Adipocyte (in vitro differentiated cells): ENCODE measurements around the gene RSPH9.
"Not testable (repeated sequence)": the region's sequence is repeated elsewhere in the genome, so short reads cannot be mapped to it uniquely, and the experiment has no call there.

Experiments
- DNase-seq: peaks from one replicate; pipeline ENCODE4 v3.0.0-alpha.2; 2015; ENCODE audit warnings: low read depth
- H3K27me3 ChIP-seq: replicated peaks from 2 replicates; pipeline ENCODE4 v1.7.0; 2013; ENCODE audit warnings: mild to moderate bottlenecking, low read length, moderate library complexity; ENCODE audit not compliant: control insufficient read depth, insufficient read depth
- H3K36me3 ChIP-seq: 2 replicates; pipeline ENCODE4 v1.7.0; 2013; ENCODE audit warnings: low read length, mild to moderate bottlenecking, moderate library complexity; ENCODE audit not compliant: control insufficient read depth, insufficient read depth, severe bottlenecking
- H3K4me1 ChIP-seq: 2 replicates; pipeline ENCODE4 v1.7.0; 2013; ENCODE audit warnings: mild to moderate bottlenecking, low read length, moderate library complexity; ENCODE audit not compliant: control insufficient read depth, insufficient read depth
- H3K4me3 ChIP-seq: 2 replicates; pipeline ENCODE4 v1.7.0; 2013; ENCODE audit warnings: mild to moderate bottlenecking, low read length, moderate library complexity
- H3K9ac ChIP-seq: 2 replicates; pipeline ENCODE4 v1.7.0; 2013; ENCODE audit warnings: mild to moderate bottlenecking, low read length, moderate library complexity
- H3K9me3 ChIP-seq: 2 replicates; pipeline ENCODE4 v1.7.0; 2013; ENCODE audit warnings: mild to moderate bottlenecking, low read length, moderate library complexity; ENCODE audit not compliant: control insufficient read depth

RSPH9 gene

DNA sequence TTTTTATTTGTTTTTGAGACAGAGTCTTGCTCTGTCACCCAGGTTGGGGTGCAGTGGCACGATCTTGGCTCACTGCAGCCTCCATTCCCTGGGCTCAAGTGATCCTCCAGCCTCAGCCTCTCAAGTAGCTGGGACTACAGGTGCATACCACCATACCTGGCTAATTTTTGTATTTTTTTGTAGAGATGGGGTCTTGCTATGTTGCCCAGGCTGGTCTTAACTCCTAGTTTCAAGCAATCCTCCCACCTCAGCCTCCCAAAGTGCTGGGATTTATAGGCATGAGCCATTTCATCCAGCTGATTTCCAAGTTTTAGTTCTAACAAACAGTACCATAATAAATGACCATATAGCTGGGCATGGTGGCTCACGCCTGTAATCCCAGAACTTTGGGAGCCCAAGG lies 8.0 kb downstream of the RSPH9 start:
- H3K9ac ChIP-seq, DNase-seq, H3K36me3 ChIP-seq: not testable (repeated sequence)

DNA sequence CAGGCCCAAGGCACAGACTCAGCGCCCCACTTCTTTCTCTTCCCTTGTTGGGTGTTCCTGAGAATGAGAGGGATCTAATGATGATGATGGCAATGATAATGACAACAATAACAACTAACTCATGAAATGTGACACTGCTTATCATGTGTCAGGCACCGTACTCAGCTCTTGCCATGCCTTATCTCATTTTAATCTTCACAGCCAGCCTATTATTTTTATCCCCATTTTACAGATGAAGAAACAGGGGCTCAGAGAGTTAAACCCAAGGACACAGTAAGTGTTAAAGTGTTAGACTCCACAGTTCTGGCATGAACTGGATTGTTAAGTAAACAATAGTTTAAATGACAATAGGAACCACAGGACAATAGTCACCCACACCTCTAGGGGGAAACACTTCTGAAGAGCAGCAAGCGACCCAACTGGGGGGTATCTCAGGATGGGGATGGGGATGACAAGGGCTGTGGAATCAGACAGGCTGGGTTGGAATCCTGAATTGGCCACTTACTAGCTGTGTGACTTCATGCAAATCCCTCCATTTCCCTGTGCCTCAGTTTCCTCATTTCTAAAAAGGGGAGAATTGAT lies 12.5 kb downstream of the RSPH9 start:
- H3K9me3 ChIP-seq = no peaks in the 10 kb centered on the region
- H3K36me3 ChIP-seq = no peaks in the 10 kb centered on the region
- DNase-seq = no peak
- H3K27me3 ChIP-seq = no peaks in the 10 kb centered on the region
- H3K4me3 ChIP-seq = no peak overlapping the region
- no peak overlapping the region for H3K9ac ChIP-seq
- no peaks in the 10 kb centered on the region for H3K4me1 ChIP-seq

More for the DNA sequence above, 8.0 kb downstream of the RSPH9 start:
- not testable (repeated sequence) for H3K9me3 ChIP-seq, H3K4me1 ChIP-seq, H3K27me3 ChIP-seq, H3K4me3 ChIP-seq

DNA sequence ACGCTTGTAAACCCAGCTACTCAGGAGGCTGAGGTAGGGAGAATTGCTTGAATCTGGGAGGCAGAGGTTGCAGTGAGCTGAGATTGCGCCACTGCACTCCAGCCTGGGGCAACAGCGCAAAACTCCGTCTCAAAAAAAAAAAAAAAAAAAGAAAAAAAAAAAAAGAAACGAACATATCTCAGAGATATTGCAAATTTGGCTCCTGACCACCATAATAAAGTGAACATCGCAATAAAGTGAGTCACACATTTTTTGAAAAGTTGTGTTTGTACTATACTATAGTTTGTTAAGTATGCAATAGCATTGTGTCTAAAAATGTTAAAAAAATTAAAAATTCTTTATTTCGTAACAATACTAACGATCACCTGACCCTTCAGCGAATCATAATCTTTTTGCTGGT lies 13.3 kb downstream of the RSPH9 start:
- no peaks in the 10 kb centered on the region for H3K9me3 ChIP-seq
- no peak overlapping the region for H3K4me3 ChIP-seq
- H3K9ac ChIP-seq = no peak overlapping the region
- H3K36me3 ChIP-seq = no peaks in the 10 kb centered on the region
- DNase-seq = no peak
- no peaks in the 10 kb centered on the region for H3K27me3 ChIP-seq
- H3K4me1 ChIP-seq = no peaks in the 10 kb centered on the region

DNA sequence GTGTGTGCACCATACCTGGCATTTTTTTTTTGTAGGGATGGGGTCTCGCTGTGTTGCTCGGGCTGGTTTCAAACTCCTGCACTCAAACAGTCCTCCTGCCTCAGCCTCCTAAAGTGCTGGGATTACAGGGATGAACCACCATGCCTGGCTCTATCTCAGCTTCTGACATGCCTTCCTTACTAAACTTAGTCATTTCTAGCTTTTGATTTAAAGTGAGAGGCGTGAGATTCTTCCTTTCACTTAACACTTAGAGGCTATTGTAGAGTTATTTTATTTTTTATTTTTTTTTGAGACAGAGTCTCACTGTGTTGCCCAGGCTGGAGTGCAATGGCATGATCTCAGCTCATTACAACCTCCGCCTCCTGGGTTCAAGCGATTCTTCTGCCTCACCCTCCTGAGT lies 18.1 kb downstream of the RSPH9 start:
- not testable (repeated sequence) for H3K4me3 ChIP-seq, H3K9me3 ChIP-seq, H3K36me3 ChIP-seq, H3K4me1 ChIP-seq, H3K27me3 ChIP-seq, DNase-seq, H3K9ac ChIP-seq

DNA sequence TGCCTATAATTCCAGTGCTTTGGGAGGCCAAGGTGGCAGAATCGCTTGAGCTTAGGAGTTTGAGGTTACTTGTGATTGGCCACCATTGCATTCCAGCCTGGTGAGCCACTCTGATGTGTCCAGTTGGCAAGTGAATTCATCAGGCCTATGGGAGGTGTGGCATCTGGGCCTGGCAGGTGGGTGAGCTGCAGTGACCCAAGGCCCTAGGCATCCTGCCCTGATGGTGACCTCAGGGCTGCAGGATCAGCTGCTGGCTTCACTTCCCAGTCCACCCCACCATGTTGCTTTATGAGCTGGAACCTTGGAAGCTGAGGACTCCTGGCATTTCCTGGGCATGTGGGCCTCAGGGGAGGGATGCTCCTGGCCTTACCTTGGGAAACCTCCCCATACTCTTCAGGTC lies 20.5 kb downstream of the RSPH9 start:
- H3K9ac ChIP-seq = no peak overlapping the region
- H3K27me3 ChIP-seq = no peaks in the 10 kb centered on the region
- H3K9me3 ChIP-seq = no peaks in the 10 kb centered on the region
- peaks cover 31% of the 10 kb centered on the region for H3K4me1 ChIP-seq
- no peak overlapping the region for H3K4me3 ChIP-seq
- no peak for DNase-seq
- H3K36me3 ChIP-seq = no peaks in the 10 kb centered on the region

DNA sequence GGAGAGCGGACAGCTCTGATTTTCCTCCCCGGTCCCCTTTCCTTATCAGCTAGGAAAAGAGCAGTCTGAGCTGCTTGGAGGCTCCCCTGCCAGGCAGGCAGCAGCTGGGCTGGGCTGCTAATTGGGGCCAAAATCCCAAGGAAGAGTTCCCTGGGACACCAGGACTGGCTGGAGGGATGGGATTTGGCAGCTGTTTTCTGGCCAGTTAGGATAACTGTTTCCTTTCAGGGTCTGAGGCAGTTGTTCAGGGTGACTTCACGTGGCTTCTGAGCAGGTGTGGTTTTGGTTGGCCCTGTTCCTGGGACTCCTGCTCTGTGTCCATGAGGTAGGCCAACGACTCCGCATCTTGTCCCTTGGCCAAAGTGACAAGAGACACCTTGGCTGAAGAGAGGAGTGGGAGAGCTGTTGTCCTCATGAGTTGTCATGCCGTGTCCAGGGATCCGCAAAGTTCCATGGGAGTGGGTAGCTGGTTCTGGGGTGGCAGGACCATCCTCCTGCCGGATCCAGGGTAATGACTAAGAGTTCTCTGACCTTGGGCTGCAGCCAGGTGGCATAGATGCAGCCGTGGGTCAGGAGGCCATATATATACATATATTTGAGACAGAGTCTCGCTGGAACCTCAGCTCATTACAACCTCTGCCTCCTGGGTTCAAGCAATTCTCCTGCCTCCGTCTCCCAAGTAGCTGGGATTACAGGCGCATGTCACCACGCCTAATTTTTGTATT lies 21.5 kb downstream of the RSPH9 start:
- Histone ChIP-seq H3K36me3 (peaks cover 6% of the 10 kb centered on the region), H3K4me1 (peaks cover 41% of the 10 kb centered on the region), H3K4me3 (no peak overlapping the region), H3K27me3 (no peaks in the 10 kb centered on the region), H3K9ac (no peak overlapping the region), H3K9me3 (no peaks in the 10 kb centered on the region)
- no peak for DNase-seq

DNA sequence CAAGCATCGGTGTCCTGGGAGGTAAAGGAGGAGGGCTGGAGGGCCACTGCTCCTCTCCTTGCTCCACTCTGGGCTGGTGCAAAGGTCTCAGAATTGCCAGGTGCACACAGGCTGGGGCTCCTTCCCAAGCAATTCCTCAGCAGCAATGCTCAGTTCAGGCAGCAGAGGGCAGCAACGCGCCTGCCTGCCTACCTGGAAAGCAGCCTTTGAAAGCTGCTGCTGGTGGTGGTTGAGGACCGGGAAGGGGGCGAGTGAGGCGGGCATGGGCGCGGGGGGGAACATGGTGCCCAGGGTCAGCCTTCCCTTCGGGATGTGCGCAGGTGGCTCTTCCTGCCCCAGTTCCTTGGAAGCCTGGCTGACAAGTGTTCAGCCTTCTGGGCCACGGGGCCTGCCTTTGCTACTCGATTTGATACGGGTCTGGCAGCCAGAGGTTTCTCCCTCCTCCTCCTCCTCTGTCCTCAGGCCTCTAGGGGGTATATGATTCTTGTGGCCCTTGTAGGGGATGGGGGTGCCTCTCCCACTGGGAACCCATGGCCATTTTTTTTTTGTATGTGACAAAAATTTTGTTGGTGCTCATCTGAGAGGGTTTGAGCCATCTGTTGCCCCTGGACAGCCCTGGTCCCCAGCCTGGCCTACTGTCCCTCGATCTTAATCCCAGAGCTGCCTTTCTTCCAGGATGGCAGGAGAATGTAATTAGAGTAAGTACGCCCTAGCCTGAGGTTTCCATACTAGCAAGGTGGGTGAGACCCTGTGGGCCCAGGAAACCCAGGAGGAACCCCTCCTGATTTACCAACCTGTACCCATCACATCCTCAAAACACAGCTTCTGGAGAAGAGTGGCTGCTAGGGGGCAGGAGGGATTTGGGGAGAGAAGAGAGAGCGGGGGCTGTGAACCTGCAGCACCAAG lies 22.7 kb downstream of the RSPH9 start:
- H3K4me3 ChIP-seq = no peak overlapping the region

DNA sequence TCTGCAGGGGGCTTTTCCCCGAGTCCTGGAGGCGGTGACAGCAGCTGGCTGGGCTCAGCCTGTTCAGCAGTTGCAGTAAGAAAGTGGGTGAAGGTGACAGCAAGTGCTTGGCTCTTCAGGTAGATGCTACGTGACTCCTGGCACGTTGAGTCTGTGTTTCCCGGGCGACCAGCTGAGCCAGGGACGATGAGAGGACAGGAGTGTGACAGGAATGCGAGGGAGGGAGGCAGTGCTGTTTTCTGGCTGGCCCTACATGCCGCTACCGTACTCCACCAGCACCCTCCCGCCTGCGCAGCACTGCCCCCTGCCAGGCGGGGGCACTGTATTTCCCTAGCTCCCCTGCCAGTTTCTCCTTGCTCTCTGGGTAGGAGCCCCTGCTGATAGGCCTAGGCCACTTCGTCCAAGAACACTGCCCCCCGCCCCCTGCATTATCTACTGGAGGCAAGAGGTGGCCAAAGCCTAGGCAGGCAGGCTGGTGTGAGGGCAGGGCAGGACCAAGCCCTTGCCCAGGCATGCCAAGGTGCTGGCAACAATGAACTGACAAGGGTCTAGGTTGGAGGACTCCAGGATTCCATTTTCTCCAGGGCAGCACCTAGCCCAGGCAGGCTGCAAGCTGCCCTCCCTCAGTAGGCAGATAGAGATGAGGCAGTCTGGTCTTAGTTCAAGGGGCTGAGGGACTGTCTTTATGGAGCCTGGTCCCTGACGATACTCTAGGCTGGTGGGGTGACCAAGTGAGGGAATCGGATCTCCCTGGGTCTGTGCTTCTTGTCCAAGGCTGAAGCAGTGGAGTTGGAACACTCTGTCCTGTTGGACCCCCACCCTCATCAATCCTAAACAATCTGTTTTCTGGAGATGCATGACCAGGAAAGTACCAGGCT lies 23.6 kb downstream of the RSPH9 start:
- Histone ChIP-seq H3K9me3 (no peaks in the 10 kb centered on the region), H3K4me1 (peaks cover 60% of the 10 kb centered on the region), H3K36me3 (peaks cover 11% of the 10 kb centered on the region), H3K27me3 (no peaks in the 10 kb centered on the region), H3K4me3 (no peak overlapping the region), H3K9ac (no peak overlapping the region)
- DNase-seq = peak; percentile 69

More for the DNA sequence above, 22.7 kb downstream of the RSPH9 start:
- Histone ChIP-seq H3K4me1 (peaks cover 52% of the 10 kb centered on the region), H3K36me3 (peaks cover 11% of the 10 kb centered on the region), H3K9me3 (no peaks in the 10 kb centered on the region), H3K27me3 (no peaks in the 10 kb centered on the region), H3K9ac (no peak overlapping the region)
- peak; percentile 86 for DNase-seq

DNA sequence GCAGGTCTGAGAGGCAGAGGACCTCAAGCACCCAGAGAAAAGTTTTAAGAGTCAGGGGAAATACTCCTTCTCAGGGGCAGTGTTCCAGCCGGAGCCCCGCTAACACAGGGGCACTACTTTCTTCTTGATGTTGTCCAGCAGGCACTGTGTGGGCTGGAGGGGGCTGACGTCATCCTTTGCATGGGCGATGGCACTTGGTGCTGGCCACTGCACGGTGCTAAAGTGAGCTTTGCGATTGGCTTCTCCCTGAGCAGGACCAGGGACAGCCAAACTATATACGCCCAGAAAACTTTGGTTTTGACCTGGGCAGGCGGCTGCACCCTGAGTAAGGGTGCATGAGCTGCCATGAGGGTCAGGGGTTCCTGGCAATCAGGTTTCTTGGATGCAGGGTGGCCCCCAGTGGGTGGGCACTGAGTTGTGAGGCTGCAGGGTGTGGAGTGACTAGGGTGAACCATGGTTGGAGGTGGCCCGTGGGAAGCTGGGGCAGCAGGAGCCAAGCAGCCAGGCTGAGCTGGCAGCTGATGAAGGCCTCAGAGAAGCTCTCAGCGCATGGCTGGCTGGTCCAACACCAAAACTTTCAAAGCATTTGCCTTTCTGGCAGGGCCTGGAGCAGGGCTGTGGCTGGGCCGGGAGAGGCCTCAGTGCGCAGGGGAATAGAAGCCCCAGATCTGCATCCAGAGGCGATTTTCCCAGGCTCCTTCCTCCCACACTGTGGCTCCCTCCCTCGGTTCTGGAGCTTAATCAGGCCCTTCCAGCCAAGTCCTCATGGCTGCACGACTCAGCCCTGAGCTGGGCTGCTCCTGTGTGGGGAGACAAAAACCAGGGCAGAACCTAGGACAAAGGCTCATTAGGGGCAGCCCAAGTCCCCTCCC lies 24.4 kb downstream of the RSPH9 start:
- H3K9me3 ChIP-seq = no peaks in the 10 kb centered on the region
- peak overlapping the region; percentile 56 for H3K9ac ChIP-seq
- H3K4me1 ChIP-seq = peaks cover 62% of the 10 kb centered on the region
- peak; percentile 7 for DNase-seq
- peaks cover 19% of the 10 kb centered on the region for H3K36me3 ChIP-seq
- no peak overlapping the region for H3K4me3 ChIP-seq
- H3K27me3 ChIP-seq = no peaks in the 10 kb centered on the region

DNA sequence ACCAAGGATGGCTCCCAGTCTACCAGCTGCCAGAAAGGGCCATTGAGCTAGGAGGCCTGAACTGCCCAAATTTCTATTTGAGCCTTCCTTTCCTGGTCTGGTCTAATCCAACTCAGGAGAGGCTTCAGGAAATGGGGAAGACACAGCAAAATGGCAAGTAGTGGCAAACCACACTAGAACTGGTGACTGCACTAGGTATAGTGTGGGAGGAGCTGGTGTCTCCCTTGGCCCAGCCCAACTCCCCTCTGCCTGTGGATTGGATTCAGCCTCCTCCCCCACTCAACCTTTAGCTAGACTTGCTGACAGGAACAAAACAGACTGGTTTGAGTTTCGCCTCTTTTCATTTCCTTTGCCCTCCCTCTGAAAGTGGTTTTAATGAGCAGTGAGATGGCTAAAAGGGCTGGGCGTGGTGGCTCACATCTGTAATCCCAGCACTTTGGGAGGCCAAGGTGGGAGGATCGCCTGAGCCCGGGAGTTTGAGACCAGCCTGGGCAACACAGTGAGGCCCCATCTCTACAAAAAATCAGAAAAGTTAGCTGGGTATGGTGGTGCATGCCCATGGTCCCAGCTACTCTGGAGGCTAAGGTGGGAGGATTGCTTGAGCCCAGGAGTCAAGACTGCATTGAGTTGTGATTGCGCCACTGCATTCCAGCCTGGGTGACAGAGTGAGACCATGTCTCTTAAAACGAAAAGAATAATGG lies 25.2 kb downstream of the RSPH9 start:
- H3K36me3 ChIP-seq = peaks cover 26% of the 10 kb centered on the region
- H3K4me1 ChIP-seq = peaks cover 62% of the 10 kb centered on the region
- peak overlapping the region; percentile 56 for H3K9ac ChIP-seq
- H3K4me3 ChIP-seq = no peak overlapping the region
- no peak for DNase-seq
- no peaks in the 10 kb centered on the region for H3K27me3 ChIP-seq
- H3K9me3 ChIP-seq = no peaks in the 10 kb centered on the region
